ENCODE measurements around the gene PLD2. TPM values are rescaled to one million over a fixed set of nuclear protein-coding genes. Genes with fewer than 3 reads are reported as not detected.

PLD2 gene
- polyA plus RNA-seq, 3 donors = 3.5 to 122 (median 4.0) TPM

- Histone ChIP-seq H3K9me3 (replicated peaks in 1 of 2; ENCODE audit: control insufficient read depth in 1 of 2, insufficient read depth in 1 of 2, low read length in 2 of 2) (no peaks in the 10 kb centered on the region), H3K79me2 (ENCODE audit: insufficient read depth, low read length) (no peaks in the 10 kb centered on the region), H3K4me2 (replicated peaks; ENCODE audit: extremely low read depth, low read length, poor library complexity, severe bottlenecking) (no peak overlapping the region), H3K9ac (ENCODE audit: insufficient read depth, low read length, poor library complexity, severe bottlenecking) (no peak overlapping the region), H3K4me1 (ENCODE audit: control insufficient read depth in 1 of 2, insufficient read depth in 2 of 2, low read length in 2 of 2) (peaks cover 64 to 71% of the 10 kb centered on the region in 2 donors), H3K27ac (ENCODE audit: low read depth in 1 of 2, low read length in 2 of 2) (peak overlapping the region; percentile 51 to 98), H3K36me3 (replicated peaks in 1 of 2; ENCODE audit: control insufficient read depth in 1 of 2, insufficient read depth in 2 of 2, low read length in 2 of 2) (no peaks in the 10 kb centered on the region), H3K4me3 (replicated peaks in 1 of 3; ENCODE audit: low read depth in 2 of 3, low read length in 3 of 3) (no peak overlapping the region), H2AFZ (ENCODE audit: insufficient read depth, low read depth, low read length, poor library complexity, severe bottlenecking) (no peak overlapping the region), H4K20me1 (ENCODE audit: insufficient read depth, low read length) (no peaks in the 10 kb centered on the region), H3K27me3 (ENCODE audit: control insufficient read depth in 2 of 2, insufficient read depth in 2 of 2, low read length in 2 of 2) (no peaks in the 10 kb centered on the region)
- peak overlapping the region; percentile 50 to 98 (median 94) for H3K27ac Mint-ChIP-seq
- H3K4me1 Mint-ChIP-seq = peaks cover 55% of the 10 kb centered on the region
- intact Hi-C loops (cut with micrococcal nuclease) = loop anchor here (2.0 to 5.0 kb wide), 4 partner anchors 17 to 178 kb away; partner anchors contain the start of genes GLTPD2 (in 1 of the 2), MED11 (in 1 of the 2), PFN1 (in 1 of the 2) and VMO1 (in 1 of the 2)
- peaks cover 4 to 23% (median 19%) of the 10 kb centered on the region in 3 donors for H3K27me3 Mint-ChIP-seq (ENCODE audit: low read depth in 3 of 3)
- peaks cover 0 to 6% of the 10 kb centered on the region in 2 donors for H3K36me3 Mint-ChIP-seq
- peaks cover 0 to 4% (median 0%) of the 10 kb centered on the region in 7 donors for H3K9me3 Mint-ChIP-seq
- no peak for TF ChIP-seq CTCF (IDR thresholded peaks at IDR 0.05)
- peak; percentile 41 to 58 (median 43) for DNase-seq
- H3K4me3 Mint-ChIP-seq = no peak overlapping the region
- WGBS (ENCODE audit: insufficient coverage) = 86% methylated on average over 1 of the region's 2 CpGs
These were observed 37.3 kb upstream of the PLD2 start for GRCh38 chr17:4769628-4770027.

- H3K9me3 Mint-ChIP-seq = peaks cover 0 to 4% (median 0%) of the 10 kb centered on the region in 7 donors
- H3K4me1 ChIP-seq (ENCODE audit: control insufficient read depth in 1 of 2, insufficient read depth in 2 of 2, low read length in 2 of 2) = peaks cover 46 to 52% of the 10 kb centered on the region in 2 donors
- no peak for TF ChIP-seq CTCF (IDR thresholded peaks at IDR 0.05)
- H3K4me2 ChIP-seq (replicated peaks; ENCODE audit: extremely low read depth, low read length, poor library complexity, severe bottlenecking) = peak within 1 kb of the TSS; percentile 4
- peaks cover 4 to 31% (median 25%) of the 10 kb centered on the region in 3 donors for H3K27me3 Mint-ChIP-seq (ENCODE audit: low read depth in 3 of 3)
- WGBS (ENCODE audit: insufficient coverage) = 85% methylated on average over 10 of the region's 13 CpGs
- H3K4me3 Mint-ChIP-seq = peak within 1 kb of the TSS in 1 of 2 donors; percentile 42
- no peak within 1 kb of the TSS for H3K4me3 ChIP-seq (replicated peaks in 1 of 3; ENCODE audit: low read depth in 2 of 3, low read length in 3 of 3)
- H3K27me3 ChIP-seq (ENCODE audit: control insufficient read depth in 2 of 2, insufficient read depth in 2 of 2, low read length in 2 of 2) = no peaks in the 10 kb centered on the region
- no peaks in the 10 kb centered on the region for H4K20me1 ChIP-seq (ENCODE audit: insufficient read depth, low read length)
- H3K9me3 ChIP-seq (replicated peaks in 1 of 2; ENCODE audit: control insufficient read depth in 1 of 2, insufficient read depth in 1 of 2, low read length in 2 of 2) = no peaks in the 10 kb centered on the region
- peak within 1 kb of the TSS; percentile 62 for H2AFZ ChIP-seq (ENCODE audit: insufficient read depth, low read depth, low read length, poor library complexity, severe bottlenecking)
- no peak within 1 kb of the TSS for H3K9ac ChIP-seq (ENCODE audit: insufficient read depth, low read length, poor library complexity, severe bottlenecking)
- peaks cover 0 to 6% of the 10 kb centered on the region in 2 donors for H3K36me3 Mint-ChIP-seq
- H3K27ac Mint-ChIP-seq = peak within 1 kb of the TSS; percentile 86 to 97 (median 94)
- peak within 1 kb of the TSS; percentile 51 to 98 for H3K27ac ChIP-seq (ENCODE audit: low read depth in 1 of 2, low read length in 2 of 2)
- no peak for DNase-seq
- no peaks in the 10 kb centered on the region for H3K79me2 ChIP-seq (ENCODE audit: insufficient read depth, low read length)
- no peaks in the 10 kb centered on the region for H3K36me3 ChIP-seq (replicated peaks in 1 of 2; ENCODE audit: control insufficient read depth in 1 of 2, insufficient read depth in 2 of 2, low read length in 2 of 2)
- intact Hi-C loops (cut with micrococcal nuclease) = loop anchor here in 1 of 2 donors (2.0 kb wide), 1 partner anchor 15 kb away; the partner anchor contains the start of gene VMO1
- H3K4me1 Mint-ChIP-seq = peaks cover 45% of the 10 kb centered on the region
These were observed 35.3 kb upstream of the PLD2 start, which contains the start of gene TM4SF5 for GRCh38 chr17:4771519-4772234. Gene TM4SF5, plus strand, starts transcription at chr17:4771886. Its CDS starts 37 bp downstream, at chr17:4771923.
